ENCODE measurements around the gene OR1I1.
"Not testable (repeated sequence)": the region's sequence is repeated elsewhere in the genome, so short reads cannot be mapped to it uniquely, and the experiment has no call there.

The OR1I1 gene

GRCh38 chr19:15070386-15070785, 11.6 kb upstream of the OR1I1 start:
- not testable (repeated sequence) for DNase-seq (ENCODE audit: low spot score); H3K4me3 ChIP-seq (ENCODE audit: low read length in 2 of 2); H3K18ac ChIP-seq (ENCODE audit: low read length); H4K8ac ChIP-seq (ENCODE audit: low read depth, low read length); H4K91ac ChIP-seq (ENCODE audit: low read depth, low read length, poor library complexity); H3K14ac ChIP-seq (ENCODE audit: low read length); H3K27ac ChIP-seq (replicated peaks; ENCODE audit: low read length); H3K23ac ChIP-seq (ENCODE audit: low read depth, low read length, poor library complexity); H2BK12ac ChIP-seq (ENCODE audit: low read length); H3K4me1 ChIP-seq (ENCODE audit: control insufficient read depth in 2 of 2, insufficient read depth in 1 of 2, low read depth in 1 of 2, low read length in 2 of 2); H2AK5ac ChIP-seq (ENCODE audit: low read depth, low read length); H3K4ac ChIP-seq (ENCODE audit: low read length); H2BK120ac ChIP-seq (ENCODE audit: low read depth, low read length); H2BK5ac ChIP-seq (ENCODE audit: low read length); H3K79me1 ChIP-seq (ENCODE audit: low read depth, low read length); H3K36me3 ChIP-seq (replicated peaks in 1 of 2; ENCODE audit: control insufficient read depth in 2 of 2, insufficient read depth in 2 of 2, low read length in 2 of 2); H2AFZ ChIP-seq (ENCODE audit: low read length); H3K4me2 ChIP-seq (ENCODE audit: insufficient read depth, low read length, poor library complexity, severe bottlenecking); H2BK15ac ChIP-seq (ENCODE audit: low read length); H3K9me3 ChIP-seq (replicated peaks in 1 of 2; ENCODE audit: control insufficient read depth in 2 of 2, insufficient read depth in 1 of 2, low read depth in 1 of 2, low read length in 2 of 2); H3K9ac ChIP-seq (ENCODE audit: low read depth, low read length, poor library complexity)
- H3K27me3 ChIP-seq (ENCODE audit: control insufficient read depth in 3 of 3, insufficient read depth in 3 of 3, low read depth in 1 of 3, low read length in 3 of 3): peaks cover 0 to 16% (median 0%) of the 10 kb centered on the region in 3 experiments
- WGBS, 2 donors (ENCODE audit: extremely low coverage in 2 of 2, insufficient read length in 2 of 2, insufficient replicate concordance in 1 of 2): no CpG with 5 or more reads among the region's 4 CpGs

DNA sequence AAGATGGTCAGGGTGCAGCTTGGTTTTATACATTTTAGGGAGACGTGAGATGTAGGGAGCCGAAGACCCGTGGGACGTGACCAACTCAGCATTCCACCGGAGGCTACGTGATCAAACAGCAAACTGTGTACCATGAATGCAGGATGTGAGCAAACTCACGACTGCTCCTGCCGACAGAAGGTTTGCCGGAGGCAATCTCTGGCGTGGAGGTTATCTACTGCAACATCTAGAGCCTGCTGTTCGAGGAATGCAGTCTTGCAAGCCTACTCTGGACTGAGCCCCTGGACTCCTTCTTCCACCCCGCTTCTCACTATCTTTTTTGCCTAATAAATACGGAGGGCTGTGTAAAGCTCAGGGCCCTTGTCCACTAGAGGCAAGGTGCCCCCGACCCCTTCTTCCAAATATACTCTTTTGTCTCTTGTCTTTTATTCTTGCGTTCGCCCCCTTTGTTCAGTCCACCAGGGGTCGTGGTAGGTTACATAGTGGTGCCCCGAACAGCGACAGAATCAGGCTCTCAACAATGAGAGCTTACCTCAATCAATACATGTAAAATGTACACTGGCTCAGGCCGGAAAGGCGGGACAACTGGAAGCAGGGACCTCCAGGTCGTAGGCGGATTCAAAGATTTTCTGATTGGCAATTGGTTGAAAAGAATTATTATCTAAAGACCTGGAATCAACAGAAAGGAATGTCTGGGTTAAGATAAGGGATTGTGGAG, 8.9 kb upstream of the OR1I1 start:
- H4K8ac ChIP-seq (ENCODE audit: low read depth, low read length): no peak overlapping the region
- no peak overlapping the region for H3K14ac ChIP-seq (ENCODE audit: low read length)
- H3K23ac ChIP-seq (ENCODE audit: low read depth, low read length, poor library complexity): no peak overlapping the region
- H3K4me2 ChIP-seq (ENCODE audit: insufficient read depth, low read length, poor library complexity, severe bottlenecking): no peak overlapping the region
- DNase-seq (ENCODE audit: low spot score): no peak
- H2AK5ac ChIP-seq (ENCODE audit: low read depth, low read length): no peak overlapping the region
- H2BK120ac ChIP-seq (ENCODE audit: low read depth, low read length): no peak overlapping the region
- H2BK12ac ChIP-seq (ENCODE audit: low read length): no peak overlapping the region
- H3K27me3 ChIP-seq (ENCODE audit: control insufficient read depth in 3 of 3, insufficient read depth in 3 of 3, low read depth in 1 of 3, low read length in 3 of 3): peaks cover 0 to 4% (median 0%) of the 10 kb centered on the region in 3 experiments
- no peak overlapping the region for H3K4me3 ChIP-seq (ENCODE audit: low read length in 2 of 2)
- no peaks in the 10 kb centered on the region for H3K36me3 ChIP-seq (replicated peaks in 1 of 2; ENCODE audit: control insufficient read depth in 2 of 2, insufficient read depth in 2 of 2, low read length in 2 of 2)
- no peak overlapping the region for H3K27ac ChIP-seq (replicated peaks; ENCODE audit: low read length)
- H3K18ac ChIP-seq (ENCODE audit: low read length): no peak overlapping the region
- no peaks in the 10 kb centered on the region for H3K4me1 ChIP-seq (ENCODE audit: control insufficient read depth in 2 of 2, insufficient read depth in 1 of 2, low read depth in 1 of 2, low read length in 2 of 2)
- no peaks in the 10 kb centered on the region for H3K9me3 ChIP-seq (replicated peaks in 1 of 2; ENCODE audit: control insufficient read depth in 2 of 2, insufficient read depth in 1 of 2, low read depth in 1 of 2, low read length in 2 of 2)
- no peak overlapping the region for H2AFZ ChIP-seq (ENCODE audit: low read length)
- no peak overlapping the region for H2BK15ac ChIP-seq (ENCODE audit: low read length)
- H2BK5ac ChIP-seq (ENCODE audit: low read length): no peak overlapping the region
- no peak overlapping the region for H3K4ac ChIP-seq (ENCODE audit: low read length)
- no peak overlapping the region for H3K9ac ChIP-seq (ENCODE audit: low read depth, low read length, poor library complexity)
- no CpG with 5 or more reads among the region's 23 CpGs for WGBS, 2 donors (ENCODE audit: extremely low coverage in 2 of 2, insufficient read length in 2 of 2, insufficient replicate concordance in 1 of 2)
- H4K91ac ChIP-seq (ENCODE audit: low read depth, low read length, poor library complexity): no peak overlapping the region
- H3K79me1 ChIP-seq (ENCODE audit: low read depth, low read length): no peaks in the 10 kb centered on the region

- WGBS, 2 donors (ENCODE audit: extremely low coverage in 2 of 2, insufficient read length in 2 of 2, insufficient replicate concordance in 1 of 2): no CpG with 5 or more reads among the region's 2 CpGs
Observed at GRCh38 chr19:15074371-15074770, 7.6 kb upstream of the OR1I1 start.

DNA sequence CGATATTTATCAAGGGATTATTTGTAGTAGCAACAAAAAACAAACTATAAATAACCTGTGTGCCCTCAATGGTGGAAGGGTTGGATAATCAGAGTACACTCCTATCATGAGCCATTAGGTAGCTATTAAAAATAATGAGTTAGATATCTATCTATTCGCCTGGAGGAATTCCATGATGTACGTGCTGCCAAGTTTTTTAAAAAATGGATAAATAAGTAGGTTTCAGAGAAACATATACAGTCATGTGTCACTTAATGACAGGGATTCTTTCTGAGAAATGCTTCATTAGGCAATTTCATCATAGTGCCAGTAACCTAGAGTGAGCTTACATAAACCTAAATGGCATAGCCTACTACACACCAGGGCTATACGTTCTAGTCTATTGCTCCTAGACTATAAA, 6.2 kb upstream of the OR1I1 start:
- no CpG with 5 or more reads among the region's 4 CpGs for WGBS, 2 donors (ENCODE audit: extremely low coverage in 2 of 2, insufficient read length in 2 of 2, insufficient replicate concordance in 1 of 2)
- no peaks in the 10 kb centered on the region for H3K9me3 ChIP-seq (replicated peaks in 1 of 2; ENCODE audit: control insufficient read depth in 2 of 2, insufficient read depth in 1 of 2, low read depth in 1 of 2, low read length in 2 of 2)

More at GRCh38 chr19:15074371-15074770, 7.6 kb upstream of the OR1I1 start:
- Histone ChIP-seq H3K23ac (ENCODE audit: low read depth, low read length, poor library complexity) (no peak overlapping the region), H3K9me3 (replicated peaks in 1 of 2; ENCODE audit: control insufficient read depth in 2 of 2, insufficient read depth in 1 of 2, low read depth in 1 of 2, low read length in 2 of 2) (no peaks in the 10 kb centered on the region), H3K79me1 (ENCODE audit: low read depth, low read length) (no peaks in the 10 kb centered on the region), H3K4me3 (ENCODE audit: low read length in 2 of 2) (no peak overlapping the region), H2BK5ac (ENCODE audit: low read length) (no peak overlapping the region), H3K4ac (ENCODE audit: low read length) (no peak overlapping the region), H3K18ac (ENCODE audit: low read length) (no peak overlapping the region), H2AFZ (ENCODE audit: low read length) (no peak overlapping the region), H3K4me1 (ENCODE audit: control insufficient read depth in 2 of 2, insufficient read depth in 1 of 2, low read depth in 1 of 2, low read length in 2 of 2) (no peaks in the 10 kb centered on the region), H3K27ac (replicated peaks; ENCODE audit: low read length) (no peak overlapping the region), H4K8ac (ENCODE audit: low read depth, low read length) (no peak overlapping the region), H3K36me3 (replicated peaks in 1 of 2; ENCODE audit: control insufficient read depth in 2 of 2, insufficient read depth in 2 of 2, low read length in 2 of 2) (no peaks in the 10 kb centered on the region), H2AK5ac (ENCODE audit: low read depth, low read length) (no peak overlapping the region), H3K9ac (ENCODE audit: low read depth, low read length, poor library complexity) (no peak overlapping the region), H3K27me3 (ENCODE audit: control insufficient read depth in 3 of 3, insufficient read depth in 3 of 3, low read depth in 1 of 3, low read length in 3 of 3) (peaks cover 0 to 2% (median 0%) of the 10 kb centered on the region in 3 experiments), H4K91ac (ENCODE audit: low read depth, low read length, poor library complexity) (no peak overlapping the region), H2BK15ac (ENCODE audit: low read length) (no peak overlapping the region), H2BK120ac (ENCODE audit: low read depth, low read length) (no peak overlapping the region), H3K14ac (ENCODE audit: low read length) (no peak overlapping the region), H2BK12ac (ENCODE audit: low read length) (no peak overlapping the region), H3K4me2 (ENCODE audit: insufficient read depth, low read length, poor library complexity, severe bottlenecking) (no peak overlapping the region)
- DNase-seq (ENCODE audit: low spot score): no peak

More for the DNA sequence above, 6.2 kb upstream of the OR1I1 start:
- Histone ChIP-seq H3K4me3 (ENCODE audit: low read length in 2 of 2) (no peak overlapping the region), H4K91ac (ENCODE audit: low read depth, low read length, poor library complexity) (no peak overlapping the region), H3K4ac (ENCODE audit: low read length) (no peak overlapping the region), H3K18ac (ENCODE audit: low read length) (no peak overlapping the region), H3K27me3 (ENCODE audit: control insufficient read depth in 3 of 3, insufficient read depth in 3 of 3, low read depth in 1 of 3, low read length in 3 of 3) (peaks cover 0 to 6% (median 0%) of the 10 kb centered on the region in 3 experiments), H2AK5ac (ENCODE audit: low read depth, low read length) (no peak overlapping the region), H2AFZ (ENCODE audit: low read length) (no peak overlapping the region), H3K14ac (ENCODE audit: low read length) (no peak overlapping the region), H3K23ac (ENCODE audit: low read depth, low read length, poor library complexity) (no peak overlapping the region), H3K79me1 (ENCODE audit: low read depth, low read length) (no peaks in the 10 kb centered on the region), H4K8ac (ENCODE audit: low read depth, low read length) (no peak overlapping the region), H3K27ac (replicated peaks; ENCODE audit: low read length) (no peak overlapping the region), H2BK120ac (ENCODE audit: low read depth, low read length) (no peak overlapping the region), H3K4me1 (ENCODE audit: control insufficient read depth in 2 of 2, insufficient read depth in 1 of 2, low read depth in 1 of 2, low read length in 2 of 2) (no peaks in the 10 kb centered on the region), H2BK15ac (ENCODE audit: low read length) (no peak overlapping the region), H3K9ac (ENCODE audit: low read depth, low read length, poor library complexity) (no peak overlapping the region), H3K4me2 (ENCODE audit: insufficient read depth, low read length, poor library complexity, severe bottlenecking) (no peak overlapping the region), H2BK12ac (ENCODE audit: low read length) (no peak overlapping the region), H3K36me3 (replicated peaks in 1 of 2; ENCODE audit: control insufficient read depth in 2 of 2, insufficient read depth in 2 of 2, low read length in 2 of 2) (no peaks in the 10 kb centered on the region), H2BK5ac (ENCODE audit: low read length) (no peak overlapping the region)
- no peak for DNase-seq (ENCODE audit: low spot score)
